Fibroblast of gingiva (primary cell): ENCODE data around the gene BRSK2.

Experiments used
- DNase-seq: peaks from one replicate; pipeline ENCODE4 v3.0.0-alpha.2; 2011; ENCODE audit warnings: low read depth

The BRSK2 gene

GRCh38 chr11:1469287-1469910, 79.7 kb downstream of the BRSK2 start:
- DNase-seq, result no peak

- DNase-seq, result no peak
Measured at GRCh38 chr11:1469911-1470680, 80.4 kb downstream of the BRSK2 start.

GRCh38 chr11:1470681-1471611, 81.2 kb downstream of the BRSK2 start:
- DNase-seq, result no peak

- DNase-seq, result no peak
Measured at GRCh38 chr11:1471736-1472135, 82.0 kb downstream of the BRSK2 start.

GRCh38 chr11:1472180-1473005, 82.7 kb downstream of the BRSK2 start:
- no peak for DNase-seq

GRCh38 chr11:1473011-1473628, 83.4 kb downstream of the BRSK2 start:
- DNase-seq, result no peak

- no peak for DNase-seq
Measured at GRCh38 chr11:1473786-1474185, 84.1 kb downstream of the BRSK2 start.

GRCh38 chr11:1475841-1476240, 86.1 kb downstream of the BRSK2 start:
- no peak for DNase-seq

- DNase-seq, result no peak
Measured at GRCh38 chr11:1476940-1477736, 87.4 kb downstream of the BRSK2 start.

GRCh38 chr11:1478011-1478410, 88.3 kb downstream of the BRSK2 start:
- DNase-seq, result no peak

GRCh38 chr11:1478544-1478943, 88.8 kb downstream of the BRSK2 start:
- no peak for DNase-seq

- no peak for DNase-seq
Measured at GRCh38 chr11:1479006-1479677, 89.4 kb downstream of the BRSK2 start.

- no peak for DNase-seq
Measured at GRCh38 chr11:1479678-1480118, 90.0 kb downstream of the BRSK2 start.

- no peak for DNase-seq
Measured at GRCh38 chr11:1480191-1480554, 90.4 kb downstream of the BRSK2 start.

- no peak for DNase-seq
Measured at GRCh38 chr11:1480555-1481482, 91.1 kb downstream of the BRSK2 start.

GRCh38 chr11:1481483-1481825, 91.7 kb downstream of the BRSK2 start:
- no peak for DNase-seq

- DNase-seq, result no peak
Measured at GRCh38 chr11:1481861-1482441, 92.2 kb downstream of the BRSK2 start.
